Measurements from ENCODE around the gene TTC28. TPM values are rescaled to one million over a fixed set of nuclear protein-coding genes. Genes with fewer than 3 reads are reported as not detected.

Gene TTC28
- total RNA-seq, 1 experiment from 2014 or later: 11.2 TPM

DNA sequence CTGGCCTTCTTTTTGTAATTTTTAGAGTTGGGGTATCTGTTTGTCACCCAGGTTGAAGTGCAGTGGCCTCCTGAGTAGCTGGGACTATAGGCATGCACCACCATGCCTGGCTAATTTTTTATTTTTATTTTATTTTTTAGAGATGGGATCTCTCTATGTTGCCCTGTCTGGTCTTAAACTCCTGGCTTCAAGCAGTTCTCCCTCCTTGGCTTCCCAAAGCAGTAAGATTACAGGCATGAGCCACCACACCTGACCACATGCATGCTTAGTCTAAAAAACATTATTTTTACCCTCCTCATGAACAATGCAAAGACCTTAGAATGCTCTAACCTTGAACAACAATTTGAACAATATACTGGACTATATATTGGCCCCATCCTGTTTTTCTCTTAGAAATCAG is 738.5 kb downstream of the TTC28 start:
- Histone ChIP-seq H3K4me2 (ENCODE audit: low read depth, low read length, poor library complexity, severe bottlenecking) (no peak overlapping the region), H4K20me1 (ENCODE audit: insufficient read depth, low read depth, low read length) (no peaks in the 10 kb centered on the region), H2AFZ (ENCODE audit: low read length) (no peak overlapping the region), H3K9ac (ENCODE audit: low read length) (no peak overlapping the region), H3K9me2 (replicated peaks; ENCODE audit: insufficient read depth, low read length) (no peaks in the 10 kb centered on the region), H3K9me3 (ENCODE audit: low read length) (no peaks in the 10 kb centered on the region), H3K27ac (ENCODE audit: low read length) (no peak overlapping the region), H3K27me3 (ENCODE audit: low read length) (no peaks in the 10 kb centered on the region), H3K79me2 (ENCODE audit: low read length) (no peaks in the 10 kb centered on the region), H3K4me1 (ENCODE audit: low read length) (no peaks in the 10 kb centered on the region), H3K36me3 (ENCODE audit: insufficient read depth, low read length) (no peaks in the 10 kb centered on the region), H3K4me3 (ENCODE audit: low read length) (no peak overlapping the region)
- no peak for DNase-seq

GRCh38 chr22:27937453-27937852 is 742.2 kb downstream of the TTC28 start:
- no peaks in the 10 kb centered on the region for H3K79me2 ChIP-seq (ENCODE audit: low read length)
- DNase-seq: no peak
- H3K27ac ChIP-seq (ENCODE audit: low read length): no peak overlapping the region
- H2AFZ ChIP-seq (ENCODE audit: low read length): no peak overlapping the region
- no peaks in the 10 kb centered on the region for H4K20me1 ChIP-seq (ENCODE audit: insufficient read depth, low read depth, low read length)
- H3K4me2 ChIP-seq (ENCODE audit: low read depth, low read length, poor library complexity, severe bottlenecking): no peak overlapping the region
- H3K27me3 ChIP-seq (ENCODE audit: low read length): no peaks in the 10 kb centered on the region
- H3K4me3 ChIP-seq (ENCODE audit: low read length): no peak overlapping the region
- H3K4me1 ChIP-seq (ENCODE audit: low read length): no peaks in the 10 kb centered on the region
- H3K36me3 ChIP-seq (ENCODE audit: insufficient read depth, low read length): no peaks in the 10 kb centered on the region
- H3K9ac ChIP-seq (ENCODE audit: low read length): no peak overlapping the region
- no peaks in the 10 kb centered on the region for H3K9me2 ChIP-seq (replicated peaks; ENCODE audit: insufficient read depth, low read length)
- H3K9me3 ChIP-seq (ENCODE audit: low read length): no peaks in the 10 kb centered on the region

GRCh38 chr22:27935897-27936296 is 743.7 kb downstream of the TTC28 start:
- Histone ChIP-seq H3K4me2 (ENCODE audit: low read depth, low read length, poor library complexity, severe bottlenecking) (no peak overlapping the region), H2AFZ (ENCODE audit: low read length) (no peak overlapping the region), H3K9me3 (ENCODE audit: low read length) (no peaks in the 10 kb centered on the region), H3K27me3 (ENCODE audit: low read length) (no peaks in the 10 kb centered on the region), H3K9me2 (replicated peaks; ENCODE audit: insufficient read depth, low read length) (no peaks in the 10 kb centered on the region), H3K4me3 (ENCODE audit: low read length) (no peak overlapping the region), H4K20me1 (ENCODE audit: insufficient read depth, low read depth, low read length) (0 out of 2 replicates have a peak, but pooled peaks cover 3% of the 10 kb centered on the region), H3K9ac (ENCODE audit: low read length) (no peak overlapping the region), H3K4me1 (ENCODE audit: low read length) (no peaks in the 10 kb centered on the region), H3K36me3 (ENCODE audit: insufficient read depth, low read length) (no peaks in the 10 kb centered on the region), H3K27ac (ENCODE audit: low read length) (no peak overlapping the region), H3K79me2 (ENCODE audit: low read length) (no peaks in the 10 kb centered on the region)
- DNase-seq: no peak

- H3K9me3 ChIP-seq (ENCODE audit: low read length): no peaks in the 10 kb centered on the region
- DNase-seq: no peak
- no peak overlapping the region for H2AFZ ChIP-seq (ENCODE audit: low read length)
- no peaks in the 10 kb centered on the region for H3K27me3 ChIP-seq (ENCODE audit: low read length)
- H3K4me2 ChIP-seq (ENCODE audit: low read depth, low read length, poor library complexity, severe bottlenecking): no peak overlapping the region
- no peaks in the 10 kb centered on the region for H3K79me2 ChIP-seq (ENCODE audit: low read length)
- no peaks in the 10 kb centered on the region for H3K4me1 ChIP-seq (ENCODE audit: low read length)
- H3K27ac ChIP-seq (ENCODE audit: low read length): no peak overlapping the region
- no peaks in the 10 kb centered on the region for H3K36me3 ChIP-seq (ENCODE audit: insufficient read depth, low read length)
- no peaks in the 10 kb centered on the region for H3K9me2 ChIP-seq (replicated peaks; ENCODE audit: insufficient read depth, low read length)
- H3K9ac ChIP-seq (ENCODE audit: low read length): no peak overlapping the region
- 0 out of 2 replicates have a peak, but pooled peaks cover 6% of the 10 kb centered on the region for H4K20me1 ChIP-seq (ENCODE audit: insufficient read depth, low read depth, low read length)
- no peak overlapping the region for H3K4me3 ChIP-seq (ENCODE audit: low read length)
Observed at GRCh38 chr22:27934069-27934468, 745.6 kb downstream of the TTC28 start.

DNA sequence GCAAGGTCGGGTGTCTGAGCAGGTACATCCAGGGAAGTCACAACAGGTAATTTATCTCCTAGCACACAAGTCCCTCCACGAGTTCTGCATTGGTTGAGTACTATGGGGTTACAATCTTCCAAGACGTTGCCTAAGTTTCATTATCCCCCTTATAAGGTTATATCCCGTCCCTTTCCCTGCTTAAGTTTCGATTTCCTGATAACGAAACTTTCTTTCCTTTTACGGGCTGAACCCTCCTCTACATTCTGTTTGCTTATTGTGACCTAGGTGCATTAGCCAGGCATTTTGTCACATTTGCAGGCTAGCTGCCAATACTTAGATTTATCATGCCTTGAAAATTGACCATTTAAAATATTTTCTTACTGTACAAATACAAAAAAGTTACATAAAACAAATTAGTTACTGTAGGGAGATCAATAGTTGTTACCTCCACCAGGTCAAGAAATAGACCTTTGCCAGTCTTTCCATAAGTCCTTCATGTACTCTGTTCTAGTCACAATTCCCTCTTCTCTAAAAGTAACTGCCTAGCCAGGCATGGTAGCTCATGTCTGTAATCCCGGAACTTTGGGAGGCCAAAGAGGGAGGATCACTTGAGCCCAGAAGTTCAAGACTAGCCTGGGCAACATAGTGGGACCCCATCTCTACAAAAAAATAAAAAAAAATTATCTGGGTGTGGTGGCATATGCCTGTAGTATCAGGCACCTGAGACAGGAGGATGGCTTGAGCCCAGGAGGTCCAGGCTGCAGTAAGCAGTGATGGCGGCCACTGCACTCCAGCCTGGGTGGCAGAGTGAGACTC is 746.3 kb downstream of the TTC28 start:
- H3K9ac ChIP-seq (ENCODE audit: low read length): no peak overlapping the region
- H3K9me2 ChIP-seq (replicated peaks; ENCODE audit: insufficient read depth, low read length): no peaks in the 10 kb centered on the region
- no peaks in the 10 kb centered on the region for H3K27me3 ChIP-seq (ENCODE audit: low read length)

DNA sequence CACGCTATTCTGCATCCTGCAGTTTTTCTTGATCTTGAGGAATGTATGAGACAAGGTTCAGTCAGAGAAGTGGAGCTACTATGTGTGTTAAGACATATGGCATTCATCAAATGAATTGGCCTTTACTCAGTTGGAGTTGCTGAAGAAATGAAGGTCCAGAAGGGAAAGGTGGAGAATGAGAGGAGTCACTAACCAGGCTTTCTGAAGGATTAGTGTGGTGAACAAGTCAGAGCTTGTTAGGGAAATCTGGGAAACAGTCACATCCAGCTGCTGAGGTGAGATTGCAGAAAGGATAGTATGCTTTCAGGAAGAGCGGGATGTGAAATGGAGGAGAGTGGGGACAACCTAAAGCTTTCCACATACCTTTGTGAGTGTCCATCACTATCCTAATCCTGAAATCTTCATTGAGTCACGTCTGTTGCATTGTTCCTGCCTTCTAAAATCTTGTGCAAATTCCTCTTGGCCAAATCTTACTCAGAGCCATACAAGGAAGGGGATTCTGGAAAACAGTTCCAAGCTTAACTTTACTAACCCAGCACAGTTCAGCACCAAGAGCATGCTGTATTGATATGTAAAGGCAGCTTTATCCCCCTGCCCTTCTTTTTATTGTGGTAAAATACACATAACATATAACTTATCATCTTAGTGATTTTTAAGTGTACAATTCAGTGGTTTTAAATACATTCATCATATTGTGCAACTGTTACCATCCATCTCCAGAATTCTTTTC is 749.1 kb downstream of the TTC28 start:
- Histone ChIP-seq H3K79me2 (ENCODE audit: low read length) (no peaks in the 10 kb centered on the region), H2AFZ (ENCODE audit: low read length) (no peak overlapping the region), H3K4me1 (ENCODE audit: low read length) (no peaks in the 10 kb centered on the region), H3K27me3 (ENCODE audit: low read length) (no peaks in the 10 kb centered on the region), H3K9ac (ENCODE audit: low read length) (no peak overlapping the region), H3K4me2 (ENCODE audit: low read depth, low read length, poor library complexity, severe bottlenecking) (no peak overlapping the region), H3K4me3 (ENCODE audit: low read length) (no peak overlapping the region), H4K20me1 (ENCODE audit: insufficient read depth, low read depth, low read length) (0 out of 2 replicates have a peak, but pooled peaks cover 6% of the 10 kb centered on the region), H3K36me3 (ENCODE audit: insufficient read depth, low read length) (no peaks in the 10 kb centered on the region), H3K27ac (ENCODE audit: low read length) (no peak overlapping the region), H3K9me3 (ENCODE audit: low read length) (peaks cover 4% of the 10 kb centered on the region; the same call in 1 of the 2 replicates), H3K9me2 (replicated peaks; ENCODE audit: insufficient read depth, low read length) (no peaks in the 10 kb centered on the region)
- no peak for DNase-seq

More for the DNA sequence above, 746.3 kb downstream of the TTC28 start:
- H3K4me1 ChIP-seq (ENCODE audit: low read length): no peaks in the 10 kb centered on the region
- H4K20me1 ChIP-seq (ENCODE audit: insufficient read depth, low read depth, low read length): 0 out of 2 replicates have a peak, but pooled peaks cover 6% of the 10 kb centered on the region
- H3K4me2 ChIP-seq (ENCODE audit: low read depth, low read length, poor library complexity, severe bottlenecking): no peak overlapping the region
- no peaks in the 10 kb centered on the region for H3K9me3 ChIP-seq (ENCODE audit: low read length)
- H3K4me3 ChIP-seq (ENCODE audit: low read length): no peak overlapping the region
- no peaks in the 10 kb centered on the region for H3K79me2 ChIP-seq (ENCODE audit: low read length)
- H3K36me3 ChIP-seq (ENCODE audit: insufficient read depth, low read length): no peaks in the 10 kb centered on the region
- no peak for DNase-seq
- H2AFZ ChIP-seq (ENCODE audit: low read length): no peak overlapping the region
- no peak overlapping the region for H3K27ac ChIP-seq (ENCODE audit: low read length)

Small RNA genes lying within 50 kb of the gene (small RNA-seq; reads per million reads assigned to genes)
- not detected for gene MIR5739
- not detected for gene RF00019
- not detected for gene RF00150
- not detected for gene RF02200
- not detected for gene RN7SL162P

Other genes with a start within 250 kb of the TTC28 start
- 31.7 and 36.2 TPM in 2 replicates for gene CHEK2, start 62.0 kb upstream of the TTC28 start, total RNA-seq (2014; rRNA removed; shearing (Covaris generic); ENCODE audit: low replicate concordance)
- 20.7 and 24.1 TPM in 2 replicates for gene HSCB, start 62.2 kb upstream of the TTC28 start, total RNA-seq (2014; rRNA removed; shearing (Covaris generic); ENCODE audit: low replicate concordance)
- 17.4 and 26.1 TPM in 2 replicates for gene CCDC117, start 92.9 kb upstream of the TTC28 start, total RNA-seq (2014; rRNA removed; shearing (Covaris generic); ENCODE audit: low replicate concordance)
- 121 and 187 TPM in 2 replicates for gene XBP1, start 120.7 kb upstream of the TTC28 start, total RNA-seq (2014; rRNA removed; shearing (Covaris generic); ENCODE audit: low replicate concordance)
- gene ZNRF3, start 203.7 kb upstream of the TTC28 start, total RNA-seq (2014; rRNA removed; shearing (Covaris generic); ENCODE audit: low replicate concordance): 0.04 and 0.19 TPM in 2 replicates